Neural cell (in vitro differentiated cells): Measurements from ENCODE around the gene KCNJ6. TPM values are rescaled to one million over a fixed set of nuclear protein-coding genes. Genes with fewer than 3 reads are reported as not detected.

Experiments
- H2AFZ ChIP-seq: fragments of 200-600, 300-800 bp; sonication (generic), shearing (Covaris generic); 2 replicates; pipeline ENCODE4 v1.6.0; 2014; ENCODE audit warnings: low read depth, mild to moderate bottlenecking, antibody characterized with exemption, low read length, moderate library complexity
- H3F3A ChIP-seq: fragments of 200-600 bp; shearing (Covaris generic); 2 replicates; pipeline ENCODE4 v1.6.1; 2016; ENCODE audit warnings: mild to moderate bottlenecking, moderate library complexity, mixed read lengths, antibody characterized with exemption, low read length; ENCODE audit not compliant: insufficient read depth, poor library complexity, severe bottlenecking
- H3K27ac ChIP-seq: fragments of 200-600, 300-800 bp; sonication (generic), shearing (Covaris generic); 2 replicates; pipeline ENCODE4 v1.5.1; 2014; ENCODE audit warnings: mild to moderate bottlenecking, low read length, moderate library complexity
- H3K27me3 ChIP-seq: fragments of 300-800, 200-600 bp; sonication (generic), shearing (Covaris generic); 2 replicates; pipeline ENCODE4 v1.6.0; 2014; ENCODE audit warnings: mild to moderate bottlenecking, low read depth, low read length, moderate library complexity; ENCODE audit not compliant: insufficient read depth
- H3K36me3 ChIP-seq: fragments of 300-800, 200-600 bp; sonication (generic), shearing (Covaris generic); 2 replicates; pipeline ENCODE4 v1.5.1; 2014; ENCODE audit warnings: mild to moderate bottlenecking, antibody characterized with exemption, low read length, moderate library complexity; ENCODE audit not compliant: insufficient read depth
- H3K4me2 ChIP-seq: fragments of 300-800, 200-600 bp; sonication (generic), shearing (Covaris generic); 2 replicates; pipeline ENCODE4 v1.6.0; 2014; ENCODE audit warnings: mild to moderate bottlenecking, low read length
- H3K4me3 ChIP-seq: fragments of 300-800, 200-600 bp; sonication (generic), shearing (Covaris generic); 2 replicates; pipeline ENCODE4 v1.5.1; 2014; ENCODE audit warnings: mild to moderate bottlenecking, low read length, moderate library complexity
- H3K79me2 ChIP-seq: fragments of 200-600 bp; shearing (Covaris generic); replicated peaks from 2 replicates; pipeline ENCODE4 v1.6.0; 2014; ENCODE audit warnings: mild to moderate bottlenecking, low read length, moderate library complexity; ENCODE audit not compliant: insufficient read depth
- H3K9ac ChIP-seq: fragments of 300-800, 200-600 bp; sonication (generic), shearing (Covaris generic); 2 replicates; pipeline ENCODE4 v1.6.1; 2016; ENCODE audit warnings: mild to moderate bottlenecking, low read length, mixed read lengths
- H3K9me2 ChIP-seq: fragments of 200-600 bp; shearing (Covaris generic); 2 replicates; pipeline ENCODE4 v1.6.1; 2016; ENCODE audit warnings: mild to moderate bottlenecking, low read length, mixed read lengths; ENCODE audit not compliant: insufficient read depth
- H3K9me3 ChIP-seq: fragments of 200-600, 300-800 bp; sonication (generic), shearing (Covaris generic); 2 replicates; pipeline ENCODE4 v1.6.1; 2016; ENCODE audit warnings: mild to moderate bottlenecking, mixed run types, low read length, moderate library complexity, mixed read lengths
- H4K20me1 ChIP-seq: fragments of 200-600 bp; shearing (Covaris generic); 2 replicates; pipeline ENCODE4 v1.6.1; 2016; ENCODE audit warnings: mild to moderate bottlenecking, mixed run types; ENCODE audit not compliant: insufficient read depth
- EP300 ChIP-seq: fragments of 450-650 bp; conservative IDR thresholded peaks from 2 replicates; pipeline ENCODE4 v1.6.1; 2014; ENCODE audit warnings: antibody characterized with exemption, mild to moderate bottlenecking, moderate library complexity; ENCODE audit not compliant: poor library complexity, severe bottlenecking
- EZH2 ChIP-seq: fragments of 200-600, 300-800 bp; shearing (Covaris generic), sonication (generic); IDR thresholded peaks from 2 replicates; pipeline ENCODE4 v1.6.1; 2014; ENCODE audit warnings: antibody characterized with exemption, low read length, borderline replicate concordance, mild to moderate bottlenecking; ENCODE audit not compliant: insufficient read depth, poor library complexity, severe bottlenecking
- MXI1 ChIP-seq: fragments of 450-650 bp; conservative IDR thresholded peaks from 2 replicates; pipeline ENCODE4 v1.6.1; 2014; ENCODE audit warnings: antibody characterized with exemption, mild to moderate bottlenecking; ENCODE audit not compliant: poor library complexity, severe bottlenecking
- POLR2AphosphoS5 ChIP-seq: IDR thresholded peaks from 2 replicates; pipeline ENCODE4 v1.6.1; 2012
- RAD21 ChIP-seq: fragments of 450-650 bp; conservative IDR thresholded peaks from 2 replicates; pipeline ENCODE4 v1.6.1; 2014; ENCODE audit warnings: antibody characterized with exemption, mild to moderate bottlenecking, moderate library complexity
- SMC3 ChIP-seq: fragments of 450-650 bp; conservative IDR thresholded peaks from 2 replicates; pipeline ENCODE4 v1.6.1; 2014; ENCODE audit warnings: antibody characterized with exemption, mild to moderate bottlenecking, moderate library complexity; ENCODE audit not compliant: poor library complexity
- TAF1 ChIP-seq: IDR thresholded peaks from 2 replicates; pipeline ENCODE4 v1.6.1; 2012; ENCODE audit warnings: low read depth
- polyA plus RNA-seq: library from polyadenylated mRNA; depleted of rRNA; stranded (reverse); fragments of >200 nt; gene quantifications from 2 replicates; pipeline ENCODE4 v1.2.3, GENCODE V29; 2014
- TF ChIP-seq, protein P1 (sequence below): IDR thresholded peaks from 2 replicates; pipeline ENCODE4 v1.6.1; 2012; ENCODE audit warnings: borderline replicate concordance
- TF ChIP-seq, protein P2 (sequence below): fragments of 450-650 bp; IDR thresholded peaks from 2 replicates; pipeline ENCODE4 v1.5.1; 2014; ENCODE audit warnings: antibody characterized with exemption, mild to moderate bottlenecking, moderate library complexity; ENCODE audit not compliant: poor library complexity, severe bottlenecking

KCNJ6 gene
- polyA plus RNA-seq, 1 donor from 2014 or later, result 1.7 TPM

DNA sequence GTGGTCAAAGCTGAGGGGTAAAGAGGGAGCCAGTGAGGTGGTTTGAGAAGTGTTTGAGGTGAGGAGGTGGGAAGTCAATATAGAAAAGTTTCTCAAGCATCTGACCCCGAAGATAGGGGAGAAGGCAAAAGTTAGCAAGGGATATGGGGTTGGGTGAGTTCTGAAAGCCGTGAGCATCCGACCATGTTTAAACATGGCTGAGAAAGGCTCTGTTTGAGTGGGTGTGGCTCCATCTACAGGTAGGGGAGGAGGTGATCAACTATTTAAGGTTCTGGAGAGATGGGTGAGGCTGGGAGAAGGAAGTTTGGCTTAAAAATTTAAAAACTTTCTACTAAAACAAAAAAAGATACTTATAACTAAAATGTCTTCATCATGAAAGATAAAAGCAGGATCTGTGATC lies 273.8 kb downstream of the KCNJ6 start:
- no peaks in the 10 kb centered on the region for H3K27me3 ChIP-seq
- no peaks in the 10 kb centered on the region for H3F3A ChIP-seq
- H3K79me2 ChIP-seq, result no peaks in the 10 kb centered on the region
- H3K9ac ChIP-seq, result no peak overlapping the region
- no peaks in the 10 kb centered on the region for H3K9me2 ChIP-seq
- H3K4me2 ChIP-seq, result no peak overlapping the region
- TF ChIP-seq EZH2 (no peak), RAD21 (no peak), SMC3 (no peak), TAF1 (no peak), EP300 (no peak), MXI1 (no peak), POLR2AphosphoS5 (no peak)
- TF ChIP-seq, protein P1, sequence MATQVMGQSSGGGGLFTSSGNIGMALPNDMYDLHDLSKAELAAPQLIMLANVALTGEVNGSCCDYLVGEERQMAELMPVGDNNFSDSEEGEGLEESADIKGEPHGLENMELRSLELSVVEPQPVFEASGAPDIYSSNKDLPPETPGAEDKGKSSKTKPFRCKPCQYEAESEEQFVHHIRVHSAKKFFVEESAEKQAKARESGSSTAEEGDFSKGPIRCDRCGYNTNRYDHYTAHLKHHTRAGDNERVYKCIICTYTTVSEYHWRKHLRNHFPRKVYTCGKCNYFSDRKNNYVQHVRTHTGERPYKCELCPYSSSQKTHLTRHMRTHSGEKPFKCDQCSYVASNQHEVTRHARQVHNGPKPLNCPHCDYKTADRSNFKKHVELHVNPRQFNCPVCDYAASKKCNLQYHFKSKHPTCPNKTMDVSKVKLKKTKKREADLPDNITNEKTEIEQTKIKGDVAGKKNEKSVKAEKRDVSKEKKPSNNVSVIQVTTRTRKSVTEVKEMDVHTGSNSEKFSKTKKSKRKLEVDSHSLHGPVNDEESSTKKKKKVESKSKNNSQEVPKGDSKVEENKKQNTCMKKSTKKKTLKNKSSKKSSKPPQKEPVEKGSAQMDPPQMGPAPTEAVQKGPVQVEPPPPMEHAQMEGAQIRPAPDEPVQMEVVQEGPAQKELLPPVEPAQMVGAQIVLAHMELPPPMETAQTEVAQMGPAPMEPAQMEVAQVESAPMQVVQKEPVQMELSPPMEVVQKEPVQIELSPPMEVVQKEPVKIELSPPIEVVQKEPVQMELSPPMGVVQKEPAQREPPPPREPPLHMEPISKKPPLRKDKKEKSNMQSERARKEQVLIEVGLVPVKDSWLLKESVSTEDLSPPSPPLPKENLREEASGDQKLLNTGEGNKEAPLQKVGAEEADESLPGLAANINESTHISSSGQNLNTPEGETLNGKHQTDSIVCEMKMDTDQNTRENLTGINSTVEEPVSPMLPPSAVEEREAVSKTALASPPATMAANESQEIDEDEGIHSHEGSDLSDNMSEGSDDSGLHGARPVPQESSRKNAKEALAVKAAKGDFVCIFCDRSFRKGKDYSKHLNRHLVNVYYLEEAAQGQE, result no peak
- TF ChIP-seq, protein P2, sequence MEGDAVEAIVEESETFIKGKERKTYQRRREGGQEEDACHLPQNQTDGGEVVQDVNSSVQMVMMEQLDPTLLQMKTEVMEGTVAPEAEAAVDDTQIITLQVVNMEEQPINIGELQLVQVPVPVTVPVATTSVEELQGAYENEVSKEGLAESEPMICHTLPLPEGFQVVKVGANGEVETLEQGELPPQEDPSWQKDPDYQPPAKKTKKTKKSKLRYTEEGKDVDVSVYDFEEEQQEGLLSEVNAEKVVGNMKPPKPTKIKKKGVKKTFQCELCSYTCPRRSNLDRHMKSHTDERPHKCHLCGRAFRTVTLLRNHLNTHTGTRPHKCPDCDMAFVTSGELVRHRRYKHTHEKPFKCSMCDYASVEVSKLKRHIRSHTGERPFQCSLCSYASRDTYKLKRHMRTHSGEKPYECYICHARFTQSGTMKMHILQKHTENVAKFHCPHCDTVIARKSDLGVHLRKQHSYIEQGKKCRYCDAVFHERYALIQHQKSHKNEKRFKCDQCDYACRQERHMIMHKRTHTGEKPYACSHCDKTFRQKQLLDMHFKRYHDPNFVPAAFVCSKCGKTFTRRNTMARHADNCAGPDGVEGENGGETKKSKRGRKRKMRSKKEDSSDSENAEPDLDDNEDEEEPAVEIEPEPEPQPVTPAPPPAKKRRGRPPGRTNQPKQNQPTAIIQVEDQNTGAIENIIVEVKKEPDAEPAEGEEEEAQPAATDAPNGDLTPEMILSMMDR, result no peak
- no peak overlapping the region for H3K4me3 ChIP-seq
- H3K36me3 ChIP-seq, result no peaks in the 10 kb centered on the region
- no peaks in the 10 kb centered on the region for H4K20me1 ChIP-seq
- no peak overlapping the region for H3K27ac ChIP-seq
- H2AFZ ChIP-seq, result no peak overlapping the region
- no peaks in the 10 kb centered on the region for H3K9me3 ChIP-seq

DNA sequence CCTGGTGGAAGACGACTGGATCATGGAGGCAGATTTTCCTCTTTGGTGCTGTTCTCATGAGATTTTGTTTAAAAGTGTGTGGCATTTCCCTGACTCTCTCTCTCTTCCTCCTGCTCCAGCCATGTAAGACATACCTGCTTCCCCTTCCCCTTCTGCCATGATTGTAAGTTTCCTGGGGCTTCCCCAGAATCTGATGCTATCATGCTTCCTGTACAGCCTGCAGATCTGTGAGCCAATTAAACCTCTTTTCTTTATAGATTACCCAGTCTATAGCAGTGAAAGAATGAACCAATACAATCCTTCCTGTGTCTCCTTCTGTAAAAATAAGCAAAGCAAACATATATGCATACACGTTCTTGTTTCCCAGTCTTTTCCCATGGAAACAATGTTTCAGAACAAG lies 276.5 kb downstream of the KCNJ6 start:
- H3K27ac ChIP-seq, result no peak overlapping the region
- H3K9me3 ChIP-seq, result no peaks in the 10 kb centered on the region
- no peak overlapping the region for H3K4me3 ChIP-seq
- H3K4me2 ChIP-seq, result no peak overlapping the region
- TF ChIP-seq, protein P2, result no peak
- TF ChIP-seq SMC3 (no peak), POLR2AphosphoS5 (no peak), MXI1 (no peak), EP300 (no peak), TAF1 (no peak), RAD21 (no peak), EZH2 (no peak)
- TF ChIP-seq, protein P1, result no peak
- H3K27me3 ChIP-seq, result no peaks in the 10 kb centered on the region
- no peaks in the 10 kb centered on the region for H3K79me2 ChIP-seq
- no peaks in the 10 kb centered on the region for H3F3A ChIP-seq
- H3K36me3 ChIP-seq, result no peaks in the 10 kb centered on the region
- H4K20me1 ChIP-seq, result no peaks in the 10 kb centered on the region
- no peak overlapping the region for H2AFZ ChIP-seq
- no peaks in the 10 kb centered on the region for H3K9me2 ChIP-seq
- no peak overlapping the region for H3K9ac ChIP-seq
